WTC11 (cell line): ENCODE data around the gene ECHS1.

Source experiments
- FOXK1 ChIP-seq: sonication (generic); formaldehyde crosslinking; IDR thresholded peaks from 2 replicates; pipeline ENCODE4 v1.8.0; 2022; ENCODE audit warnings: mild to moderate bottlenecking, moderate library complexity, missing genetic modification reagents
- FOXP1 ChIP-seq: sonication (generic); formaldehyde crosslinking; IDR thresholded peaks from 2 replicates; pipeline ENCODE4 v1.8.0; 2022; ENCODE audit warnings: missing genetic modification reagents, mild to moderate bottlenecking, moderate library complexity, borderline replicate concordance
- NFYB ChIP-seq: sonication (generic); formaldehyde crosslinking; conservative IDR thresholded peaks from 2 replicates; pipeline ENCODE4 v1.8.0; 2022; ENCODE audit warnings: low read depth, missing genetic modification reagents
- NR2C2 ChIP-seq: sonication (generic); formaldehyde crosslinking; IDR thresholded peaks from 2 replicates; pipeline ENCODE4 v1.8.0; 2022; ENCODE audit warnings: mild to moderate bottlenecking, missing genetic modification reagents
- TF ChIP-seq, protein P1 (sequence below): sonication (generic); formaldehyde crosslinking; IDR thresholded peaks from 2 replicates; pipeline ENCODE4 v1.8.0; 2022; ENCODE audit warnings: mild to moderate bottlenecking, missing genetic modification reagents
- TF ChIP-seq, protein P2 (sequence below): fragments of 200-600 bp; IDR thresholded peaks from 2 replicates; pipeline ENCODE4 v1.8.0; 2022; ENCODE audit warnings: antibody characterized with exemption
- TF ChIP-seq, protein P3 (sequence below): sonication (generic); formaldehyde crosslinking; IDR thresholded peaks from 2 replicates; pipeline ENCODE4 v1.8.1; 2023; ENCODE audit warnings: mild to moderate bottlenecking, missing genetic modification reagents, moderate library complexity
- TF ChIP-seq, protein P4 (sequence below): sonication (generic); formaldehyde crosslinking; IDR thresholded peaks from 2 replicates; pipeline ENCODE4 v1.8.1; 2022; ENCODE audit warnings: low read depth, missing genetic modification reagents, borderline replicate concordance

DNA sequence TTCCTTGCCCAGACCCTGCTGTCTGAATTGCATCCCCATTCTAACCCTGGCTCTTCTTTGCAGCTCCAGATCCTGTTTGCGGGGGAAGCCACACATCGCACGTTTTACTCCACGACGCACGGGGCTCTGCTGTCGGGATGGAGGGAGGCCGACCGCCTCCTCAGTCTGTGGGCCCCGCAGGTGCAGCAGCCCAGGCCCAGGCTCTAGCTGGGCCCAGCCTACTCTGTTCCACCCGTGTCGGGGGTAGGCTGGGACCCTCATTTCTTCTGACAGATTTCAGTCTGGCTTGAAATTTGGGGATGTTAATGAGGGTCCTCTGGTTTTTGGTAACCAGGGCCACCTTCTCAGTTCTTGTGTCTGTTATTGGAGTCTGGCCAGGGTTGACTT, 18.1 kb upstream of the ECHS1 start:
- no peak for TF ChIP-seq FOXP1 (CRISPR knock-in tag)
- no peak for TF ChIP-seq NFYB
- TF ChIP-seq, protein P1, sequence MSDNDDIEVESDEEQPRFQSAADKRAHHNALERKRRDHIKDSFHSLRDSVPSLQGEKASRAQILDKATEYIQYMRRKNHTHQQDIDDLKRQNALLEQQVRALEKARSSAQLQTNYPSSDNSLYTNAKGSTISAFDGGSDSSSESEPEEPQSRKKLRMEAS (CRISPR knock-in tag): no peak
- TF ChIP-seq, protein P2, sequence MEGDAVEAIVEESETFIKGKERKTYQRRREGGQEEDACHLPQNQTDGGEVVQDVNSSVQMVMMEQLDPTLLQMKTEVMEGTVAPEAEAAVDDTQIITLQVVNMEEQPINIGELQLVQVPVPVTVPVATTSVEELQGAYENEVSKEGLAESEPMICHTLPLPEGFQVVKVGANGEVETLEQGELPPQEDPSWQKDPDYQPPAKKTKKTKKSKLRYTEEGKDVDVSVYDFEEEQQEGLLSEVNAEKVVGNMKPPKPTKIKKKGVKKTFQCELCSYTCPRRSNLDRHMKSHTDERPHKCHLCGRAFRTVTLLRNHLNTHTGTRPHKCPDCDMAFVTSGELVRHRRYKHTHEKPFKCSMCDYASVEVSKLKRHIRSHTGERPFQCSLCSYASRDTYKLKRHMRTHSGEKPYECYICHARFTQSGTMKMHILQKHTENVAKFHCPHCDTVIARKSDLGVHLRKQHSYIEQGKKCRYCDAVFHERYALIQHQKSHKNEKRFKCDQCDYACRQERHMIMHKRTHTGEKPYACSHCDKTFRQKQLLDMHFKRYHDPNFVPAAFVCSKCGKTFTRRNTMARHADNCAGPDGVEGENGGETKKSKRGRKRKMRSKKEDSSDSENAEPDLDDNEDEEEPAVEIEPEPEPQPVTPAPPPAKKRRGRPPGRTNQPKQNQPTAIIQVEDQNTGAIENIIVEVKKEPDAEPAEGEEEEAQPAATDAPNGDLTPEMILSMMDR: no peak
- no peak for TF ChIP-seq FOXK1
- TF ChIP-seq, protein P3, sequence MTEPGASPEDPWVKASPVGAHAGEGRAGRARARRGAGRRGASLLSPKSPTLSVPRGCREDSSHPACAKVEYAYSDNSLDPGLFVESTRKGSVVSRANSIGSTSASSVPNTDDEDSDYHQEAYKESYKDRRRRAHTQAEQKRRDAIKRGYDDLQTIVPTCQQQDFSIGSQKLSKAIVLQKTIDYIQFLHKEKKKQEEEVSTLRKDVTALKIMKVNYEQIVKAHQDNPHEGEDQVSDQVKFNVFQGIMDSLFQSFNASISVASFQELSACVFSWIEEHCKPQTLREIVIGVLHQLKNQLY (CRISPR knock-in tag): no peak
- TF ChIP-seq, protein P4, sequence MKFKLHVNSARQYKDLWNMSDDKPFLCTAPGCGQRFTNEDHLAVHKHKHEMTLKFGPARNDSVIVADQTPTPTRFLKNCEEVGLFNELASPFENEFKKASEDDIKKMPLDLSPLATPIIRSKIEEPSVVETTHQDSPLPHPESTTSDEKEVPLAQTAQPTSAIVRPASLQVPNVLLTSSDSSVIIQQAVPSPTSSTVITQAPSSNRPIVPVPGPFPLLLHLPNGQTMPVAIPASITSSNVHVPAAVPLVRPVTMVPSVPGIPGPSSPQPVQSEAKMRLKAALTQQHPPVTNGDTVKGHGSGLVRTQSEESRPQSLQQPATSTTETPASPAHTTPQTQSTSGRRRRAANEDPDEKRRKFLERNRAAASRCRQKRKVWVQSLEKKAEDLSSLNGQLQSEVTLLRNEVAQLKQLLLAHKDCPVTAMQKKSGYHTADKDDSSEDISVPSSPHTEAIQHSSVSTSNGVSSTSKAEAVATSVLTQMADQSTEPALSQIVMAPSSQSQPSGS (CRISPR knock-in tag): no peak
- no peak for TF ChIP-seq NR2C2
